Right lobe of liver (tissue), 4 donors: ENCODE measurements around the gene ANGPTL2.

Experiments used
- CTCF ChIP-seq, 4 donors: fragments of 200-600 bp in 3 of 4; fragments of 450-650 bp in 1 of 4; IDR thresholded peaks; one replicate each; pipeline versions ENCODE4 v1.5.1 to v1.8.0; 2016 to 2022; ENCODE audit warnings: antibody characterized with exemption in 4 of 4, mild to moderate bottlenecking in 2 of 4
- POLR2A ChIP-seq: fragments of 450-650 bp; IDR thresholded peaks from one replicate; pipeline ENCODE4 v1.6.1; 2017; ENCODE audit warnings: antibody characterized with exemption, mild to moderate bottlenecking
- donor health status: DM: no; HTN: no; CAD: no.
- donor health status: DM: no; HTN: no; CAD: no.
- donor health status: DM: no; HTN: yes; CAD: no.

GRCh38 chr9:127142291-127142690 is 19.9 kb upstream of the ANGPTL2 start:
- TF ChIP-seq POLR2A (no peak), CTCF (IDR thresholded peaks at IDR 0.05) (no peak)
